Astrocyte (in vitro differentiated cells and primary cell): ENCODE data around the gene RBL2.

Source experiments
- CTCF ChIP-seq: IDR thresholded peaks from 2 replicates; pipeline ENCODE4 v1.5.1; 2011; ENCODE audit warnings: low read depth, mild to moderate bottlenecking, inconsistent platforms, low read length, moderate library complexity; ENCODE audit not compliant: insufficient read depth
- EZH2 ChIP-seq: IDR thresholded peaks from 2 replicates; pipeline ENCODE4 v1.6.1; 2012; ENCODE audit warnings: mild to moderate bottlenecking, low read length, inconsistent platforms; ENCODE audit not compliant: insufficient read depth

GRCh38 chr16:53509906-53510703 lies 75.8 kb downstream of the RBL2 start:
- TF ChIP-seq CTCF (peak; percentile 90), EZH2 (no peak)
